Nephron (organoid): ENCODE results near the gene LRRC18.
A peak's percentile ranks its signal among the peaks of the same experiment; 100 is the strongest.

ENCODE experiments used
- H3K27ac Mint-ChIP-seq, 3 experiments: 2 replicates each; pipeline ENCODE4 v1.8.0; 2020; ENCODE audit warnings: mixed read lengths in 3 of 3, mild to moderate bottlenecking in 2 of 3, moderate library complexity in 1 of 3
- H3K27me3 Mint-ChIP-seq: 2 replicates; pipeline ENCODE4 v1.8.0; 2021; ENCODE audit warnings: low read depth, mild to moderate bottlenecking, moderate library complexity, mixed read lengths
- H3K36me3 Mint-ChIP-seq: 2 replicates; pipeline ENCODE4 v1.8.0; 2020; ENCODE audit warnings: low read depth, mixed read lengths
- H3K4me1 Mint-ChIP-seq: 2 replicates; pipeline ENCODE4 v1.8.0; 2020; ENCODE audit warnings: mixed read lengths
- H3K4me3 Mint-ChIP-seq, 3 experiments: 2 replicates each; pipeline ENCODE4 v1.8.0; 2020; ENCODE audit warnings: mild to moderate bottlenecking in 3 of 3, mixed read lengths in 3 of 3, moderate library complexity in 2 of 3
- H3K9me3 Mint-ChIP-seq: 2 replicates; pipeline ENCODE4 v1.8.0; 2020; ENCODE audit warnings: mixed read lengths
- TF ChIP-seq, protein P1 (sequence below), 3 experiments: fragments of 200-600 bp; sonication (generic); IDR thresholded peaks; one replicate each; pipeline ENCODE4 v1.5.0; 2021; ENCODE audit warnings: antibody characterized with exemption in 3 of 3; ENCODE audit not compliant: unreplicated experiment in 3 of 3

The LRRC18 gene

GRCh38 chr10:48939790-48940325 is at the start of gene LRRC18:
Gene LRRC18, minus strand, starts transcription at chr10:48939840. Its CDS starts 25,685 bp downstream, at chr10:48914155.
- no peak within 1 kb of the TSS for H3K27ac Mint-ChIP-seq
- TF ChIP-seq, protein P1, sequence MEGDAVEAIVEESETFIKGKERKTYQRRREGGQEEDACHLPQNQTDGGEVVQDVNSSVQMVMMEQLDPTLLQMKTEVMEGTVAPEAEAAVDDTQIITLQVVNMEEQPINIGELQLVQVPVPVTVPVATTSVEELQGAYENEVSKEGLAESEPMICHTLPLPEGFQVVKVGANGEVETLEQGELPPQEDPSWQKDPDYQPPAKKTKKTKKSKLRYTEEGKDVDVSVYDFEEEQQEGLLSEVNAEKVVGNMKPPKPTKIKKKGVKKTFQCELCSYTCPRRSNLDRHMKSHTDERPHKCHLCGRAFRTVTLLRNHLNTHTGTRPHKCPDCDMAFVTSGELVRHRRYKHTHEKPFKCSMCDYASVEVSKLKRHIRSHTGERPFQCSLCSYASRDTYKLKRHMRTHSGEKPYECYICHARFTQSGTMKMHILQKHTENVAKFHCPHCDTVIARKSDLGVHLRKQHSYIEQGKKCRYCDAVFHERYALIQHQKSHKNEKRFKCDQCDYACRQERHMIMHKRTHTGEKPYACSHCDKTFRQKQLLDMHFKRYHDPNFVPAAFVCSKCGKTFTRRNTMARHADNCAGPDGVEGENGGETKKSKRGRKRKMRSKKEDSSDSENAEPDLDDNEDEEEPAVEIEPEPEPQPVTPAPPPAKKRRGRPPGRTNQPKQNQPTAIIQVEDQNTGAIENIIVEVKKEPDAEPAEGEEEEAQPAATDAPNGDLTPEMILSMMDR (IDR thresholded peaks at IDR 0.05; ENCODE audit: unreplicated experiment in 3 of 3): no peak
- no peaks in the 10 kb centered on the region for H3K9me3 Mint-ChIP-seq
- H3K4me1 Mint-ChIP-seq: peaks cover 13% of the 10 kb centered on the region
- no peaks in the 10 kb centered on the region for H3K36me3 Mint-ChIP-seq
- peaks cover 56% of the 10 kb centered on the region for H3K27me3 Mint-ChIP-seq
- H3K4me3 Mint-ChIP-seq: no peak within 1 kb of the TSS

DNA sequence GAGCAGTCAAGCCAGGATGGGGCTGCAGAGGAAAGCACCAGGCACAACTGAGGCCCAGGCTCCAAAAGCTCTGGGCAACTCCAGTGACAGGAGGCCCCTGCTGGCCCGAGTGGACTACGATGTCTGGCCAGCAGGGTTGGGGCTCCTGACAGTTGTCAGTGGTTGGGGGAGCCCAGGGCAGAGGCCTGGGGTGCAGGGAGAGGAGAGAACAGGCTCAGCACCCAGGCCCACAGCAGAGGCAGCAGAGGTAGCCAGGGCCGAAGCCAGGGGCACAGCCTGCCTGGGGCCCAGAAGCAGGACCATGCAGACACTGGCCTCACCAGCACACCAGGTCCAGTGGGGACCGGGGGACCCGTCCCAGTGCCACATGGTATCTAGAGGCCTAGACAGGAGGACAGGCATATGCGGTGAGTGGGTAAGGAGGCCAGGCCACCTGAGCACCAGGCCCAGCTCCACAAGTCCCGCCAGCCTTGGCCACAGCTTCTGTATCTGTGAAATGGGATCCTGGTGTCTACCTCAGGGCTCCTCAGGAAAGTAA is 46.0 kb upstream of the LRRC18 start:
- Mint-ChIP-seq H3K36me3 (no peaks in the 10 kb centered on the region), H3K4me3 (no peak overlapping the region), H3K27me3 (peaks cover 41% of the 10 kb centered on the region), H3K27ac (no peak overlapping the region), H3K4me1 (peaks cover 11% of the 10 kb centered on the region), H3K9me3 (no peaks in the 10 kb centered on the region)
- TF ChIP-seq, protein P1 (IDR thresholded peaks at IDR 0.05; ENCODE audit: unreplicated experiment in 3 of 3): no peak

DNA sequence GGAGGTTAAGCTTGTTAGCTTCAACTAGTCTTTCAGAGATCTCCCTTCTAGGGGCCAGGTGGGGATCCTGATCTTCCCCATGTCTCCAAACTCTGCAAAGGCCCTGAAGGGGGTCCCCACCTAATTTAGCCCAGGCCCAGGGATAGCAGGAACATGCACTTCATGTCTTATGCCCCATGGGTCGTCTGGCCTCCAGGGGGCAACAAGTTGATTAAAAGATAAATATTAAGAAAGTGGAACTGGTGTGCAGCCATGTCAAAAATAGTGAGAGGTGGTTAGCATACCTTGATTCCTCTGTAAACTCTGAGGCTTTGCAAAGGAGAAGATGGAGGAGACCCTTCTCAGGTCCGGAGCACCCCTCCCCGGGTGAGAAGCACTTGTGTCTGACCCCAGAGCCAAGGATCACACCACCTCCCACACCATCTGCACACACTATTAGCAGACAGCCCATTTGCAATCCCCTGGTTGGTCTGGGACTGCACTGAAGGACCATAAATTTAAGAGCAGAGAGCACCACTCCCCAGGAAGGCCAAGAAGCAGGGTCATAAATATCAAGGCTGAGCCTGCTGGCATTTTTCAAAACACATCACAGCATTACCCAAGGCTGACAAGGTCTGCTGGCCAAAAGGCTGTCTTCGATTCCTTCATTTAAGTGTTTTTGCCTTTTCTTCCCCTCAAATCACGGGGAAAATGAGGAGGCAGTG is 44.2 kb upstream of the LRRC18 start:
- Mint-ChIP-seq H3K4me1 (peaks cover 11% of the 10 kb centered on the region), H3K9me3 (no peaks in the 10 kb centered on the region), H3K27ac (no peak overlapping the region), H3K36me3 (no peaks in the 10 kb centered on the region), H3K27me3 (peaks cover 47% of the 10 kb centered on the region), H3K4me3 (no peak overlapping the region)
- TF ChIP-seq, protein P1 (IDR thresholded peaks at IDR 0.05; ENCODE audit: unreplicated experiment in 3 of 3): no peak

DNA sequence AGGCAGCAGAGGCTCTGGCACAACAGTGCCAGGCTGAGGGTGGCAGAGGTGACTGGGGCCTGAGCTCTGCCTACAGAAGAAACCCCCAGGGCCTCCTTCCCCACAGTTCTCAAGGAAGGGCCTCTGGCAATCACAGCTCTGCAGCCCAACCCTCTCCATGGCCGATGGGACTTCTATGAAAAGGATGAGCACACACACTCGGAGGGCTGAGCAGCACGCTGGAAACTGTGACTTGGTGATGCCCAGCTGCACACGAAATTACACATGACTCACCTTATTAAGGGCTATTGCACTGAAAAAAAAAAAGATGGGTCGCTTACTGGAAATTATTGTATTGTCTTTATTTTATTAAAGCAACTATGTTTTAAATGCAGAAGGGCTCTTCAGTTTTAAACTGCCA is 42.9 kb upstream of the LRRC18 start:
- Mint-ChIP-seq H3K27me3 (peaks cover 42% of the 10 kb centered on the region), H3K9me3 (no peaks in the 10 kb centered on the region), H3K4me3 (no peak overlapping the region), H3K4me1 (peaks cover 11% of the 10 kb centered on the region), H3K27ac (no peak overlapping the region), H3K36me3 (no peaks in the 10 kb centered on the region)
- TF ChIP-seq, protein P1 (IDR thresholded peaks at IDR 0.05; ENCODE audit: unreplicated experiment in 3 of 3): no peak

GRCh38 chr10:48981310-48981907 is 41.8 kb upstream of the LRRC18 start:
- Mint-ChIP-seq H3K27me3 (peaks cover 42% of the 10 kb centered on the region), H3K27ac (peak overlapping the region in 1 of 3 experiments; percentile 12), H3K4me3 (no peak overlapping the region), H3K36me3 (no peaks in the 10 kb centered on the region), H3K4me1 (peaks cover 11% of the 10 kb centered on the region), H3K9me3 (no peaks in the 10 kb centered on the region)
- TF ChIP-seq, protein P1 (IDR thresholded peaks at IDR 0.05; ENCODE audit: unreplicated experiment in 3 of 3): peak; percentile 75 to 80 (median 80)
